ENCODE results near the gene BCCIP. TPM values are rescaled to one million over a fixed set of nuclear protein-coding genes. Genes with fewer than 3 reads are reported as not detected.

The BCCIP gene
- total RNA-seq, 1 donor from 2014 or later: 30.9 TPM

- H3K9me3 ChIP-seq: no peaks in the 10 kb centered on the region
- no peak for DNase-seq (ENCODE audit: extremely low spot score in 2 of 2)
- intact Hi-C loops (cut with DNase I): no loop called here
- TF ChIP-seq CTCF (IDR thresholded peaks at IDR 0.05) (no peak), POLR2AphosphoS5 (IDR thresholded peaks at IDR 0.05; ENCODE audit: insufficient read depth in 1 of 2, low read depth in 1 of 2) (no peak), POLR2A (IDR thresholded peaks at IDR 0.05) (no peak)
- no peaks in the 10 kb centered on the region for H3K27me3 ChIP-seq
- no peak overlapping the region for H3K4me3 ChIP-seq
- no peaks in the 10 kb centered on the region for H3K4me1 ChIP-seq
- no peak overlapping the region for H3K27ac ChIP-seq
- peaks cover 0 to 3% of the 10 kb centered on the region in 2 donors for H3K36me3 ChIP-seq
Observed at GRCh38 chr10:125783957-125784356, 39.4 kb upstream of the BCCIP start.

- Histone ChIP-seq H3K9me3 (no peaks in the 10 kb centered on the region), H3K4me3 (no peak overlapping the region), H3K36me3 (peaks cover 0 to 12% of the 10 kb centered on the region in 2 donors), H3K4me1 (no peaks in the 10 kb centered on the region), H3K27ac (no peak overlapping the region), H3K27me3 (no peaks in the 10 kb centered on the region)
- no peak for TF ChIP-seq POLR2AphosphoS5 (IDR thresholded peaks at IDR 0.05; ENCODE audit: insufficient read depth in 1 of 2, low read depth in 1 of 2)
- TF ChIP-seq CTCF (IDR thresholded peaks at IDR 0.05): no peak
- TF ChIP-seq POLR2A (IDR thresholded peaks at IDR 0.05): no peak
- intact Hi-C loops (cut with DNase I): no loop called here
- DNase-seq (ENCODE audit: extremely low spot score in 2 of 2): no peak
Observed at GRCh38 chr10:125785791-125786190, 37.6 kb upstream of the BCCIP start.

GRCh38 chr10:125788156-125789034 is 35.0 kb upstream of the BCCIP start:
- no peaks in the 10 kb centered on the region for H3K27me3 ChIP-seq
- H3K4me3 ChIP-seq: no peak overlapping the region
- no peaks in the 10 kb centered on the region for H3K4me1 ChIP-seq
- TF ChIP-seq CTCF (IDR thresholded peaks at IDR 0.05) (no peak), POLR2A (IDR thresholded peaks at IDR 0.05) (no peak), POLR2AphosphoS5 (IDR thresholded peaks at IDR 0.05; ENCODE audit: insufficient read depth in 1 of 2, low read depth in 1 of 2) (no peak)
- DNase-seq (ENCODE audit: extremely low spot score in 2 of 2): no peak
- peaks cover 0 to 22% of the 10 kb centered on the region in 2 donors for H3K36me3 ChIP-seq
- H3K9me3 ChIP-seq: no peaks in the 10 kb centered on the region
- H3K27ac ChIP-seq: no peak overlapping the region
- intact Hi-C loops (cut with DNase I): no loop called here

GRCh38 chr10:125792342-125793300 is 30.7 kb upstream of the BCCIP start:
- no peaks in the 10 kb centered on the region for H3K27me3 ChIP-seq
- TF ChIP-seq POLR2A (IDR thresholded peaks at IDR 0.05) (no peak), POLR2AphosphoS5 (IDR thresholded peaks at IDR 0.05; ENCODE audit: insufficient read depth in 1 of 2, low read depth in 1 of 2) (no peak), CTCF (IDR thresholded peaks at IDR 0.05) (no peak)
- H3K4me3 ChIP-seq: no peak overlapping the region
- DNase-seq (ENCODE audit: extremely low spot score in 2 of 2): no peak
- intact Hi-C loops (cut with DNase I): no loop called here
- H3K36me3 ChIP-seq: peaks cover 0 to 31% of the 10 kb centered on the region in 2 donors
- no peak overlapping the region for H3K27ac ChIP-seq
- H3K4me1 ChIP-seq: no peaks in the 10 kb centered on the region
- H3K9me3 ChIP-seq: no peaks in the 10 kb centered on the region
